ENCODE data around the gene MDP1. TPM values are rescaled to one million over a fixed set of nuclear protein-coding genes. Genes with fewer than 3 reads are reported as not detected.

MDP1 gene
- total and polyA plus RNA-seq, 2 donors from 2014 or later, result 22.8 to 55.4 TPM

GRCh38 chr14:24195186-24196070 is 20.4 kb downstream of the MDP1 start, which contains the start of gene TM9SF1:
Gene TM9SF1, minus strand, starts transcription at chr14:24195441. Its CDS starts 422 bp downstream, at chr14:24195019.
- peak; percentile 91 to 96 (median 93) for DNase-seq
- Histone ChIP-seq H3K4me3 (ENCODE audit: low read length in 3 of 3) (peak within 1 kb of the TSS; percentile 74 to 88 (median 78)), H3K4me1 (ENCODE audit: control insufficient read depth in 2 of 3, insufficient read depth in 2 of 3, low read depth in 1 of 3, low read length in 3 of 3) (peaks cover 0 to 13% (median 11%) of the 10 kb centered on the region in 3 donors), H3K27me3 (ENCODE audit: control insufficient read depth, insufficient read depth, low read length) (no peaks in the 10 kb centered on the region), H3K9me3 (ENCODE audit: control insufficient read depth in 2 of 3, insufficient read depth in 1 of 3, low read length in 3 of 3) (no peaks in the 10 kb centered on the region), H3K9ac (ENCODE audit: low read length in 3 of 3) (peak within 1 kb of the TSS; percentile 79 to 98 (median 95)), H3K36me3 (ENCODE audit: control insufficient read depth in 2 of 3, insufficient read depth in 3 of 3, low read length in 3 of 3) (peaks cover 0 to 21% (median 10%) of the 10 kb centered on the region in 3 donors), H3K27ac (ENCODE audit: low read depth in 2 of 2, low read length in 2 of 2) (peak within 1 kb of the TSS; percentile 94 to 99)
- intact Hi-C loops (cut with DNase I), result no loop called here
- FAIRE-seq, result no peak
- no peak for TF ChIP-seq CTCF (IDR thresholded peaks at IDR 0.05; ENCODE audit: borderline replicate concordance, extremely low read depth, insufficient read depth)

GRCh38 chr14:24194873-24195185 is 21.0 kb downstream of the MDP1 start:
- peaks cover 0 to 13% (median 11%) of the 10 kb centered on the region in 3 donors for H3K4me1 ChIP-seq (ENCODE audit: control insufficient read depth in 2 of 3, insufficient read depth in 2 of 3, low read depth in 1 of 3, low read length in 3 of 3)
- no peak for FAIRE-seq
- H3K9me3 ChIP-seq (ENCODE audit: control insufficient read depth in 2 of 3, insufficient read depth in 1 of 3, low read length in 3 of 3), result no peaks in the 10 kb centered on the region
- peak overlapping the region; percentile 17 to 98 (median 95) for H3K9ac ChIP-seq (ENCODE audit: low read length in 3 of 3)
- no peaks in the 10 kb centered on the region for H3K27me3 ChIP-seq (ENCODE audit: control insufficient read depth, insufficient read depth, low read length)
- H3K27ac ChIP-seq (ENCODE audit: low read depth in 2 of 2, low read length in 2 of 2), result peak overlapping the region; percentile 94 to 99
- H3K36me3 ChIP-seq (ENCODE audit: control insufficient read depth in 2 of 3, insufficient read depth in 3 of 3, low read length in 3 of 3), result peaks cover 0 to 21% (median 10%) of the 10 kb centered on the region in 3 donors
- H3K4me3 ChIP-seq (ENCODE audit: low read length in 3 of 3), result peak overlapping the region; percentile 74 to 88 (median 78)
- intact Hi-C loops (cut with DNase I), result no loop called here
- TF ChIP-seq CTCF (IDR thresholded peaks at IDR 0.05; ENCODE audit: borderline replicate concordance, extremely low read depth, insufficient read depth), result no peak
- DNase-seq, result no peak

- intact Hi-C loops (cut with DNase I), result no loop called here
- peaks cover 0 to 13% (median 11%) of the 10 kb centered on the region in 3 donors for H3K4me1 ChIP-seq (ENCODE audit: control insufficient read depth in 2 of 3, insufficient read depth in 2 of 3, low read depth in 1 of 3, low read length in 3 of 3)
- H3K9me3 ChIP-seq (ENCODE audit: control insufficient read depth in 2 of 3, insufficient read depth in 1 of 3, low read length in 3 of 3), result no peaks in the 10 kb centered on the region
- H3K9ac ChIP-seq (ENCODE audit: low read length in 3 of 3), result peak overlapping the region in 2 of 3 donors; percentile 17 to 95
- H3K27me3 ChIP-seq (ENCODE audit: control insufficient read depth, insufficient read depth, low read length), result no peaks in the 10 kb centered on the region
- TF ChIP-seq CTCF (IDR thresholded peaks at IDR 0.05; ENCODE audit: borderline replicate concordance, extremely low read depth, insufficient read depth), result no peak
- H3K4me3 ChIP-seq (ENCODE audit: low read length in 3 of 3), result peak overlapping the region; percentile 74 to 88 (median 78)
- FAIRE-seq (no peak), DNase-seq (no peak)
- H3K27ac ChIP-seq (ENCODE audit: low read depth in 2 of 2, low read length in 2 of 2), result peak overlapping the region in 1 of 2 donors; percentile 99
- peaks cover 0 to 21% (median 10%) of the 10 kb centered on the region in 3 donors for H3K36me3 ChIP-seq (ENCODE audit: control insufficient read depth in 2 of 3, insufficient read depth in 3 of 3, low read length in 3 of 3)
These were observed 21.5 kb downstream of the MDP1 start for GRCh38 chr14:24194186-24194872.
